Upper lobe of right lung (tissue), 1 donor: ENCODE data around the gene RPS25. TPM values are rescaled to one million over a fixed set of nuclear protein-coding genes. Genes with fewer than 3 reads are reported as not detected.

Experiments
- ATAC-seq: fragments of 200-7000 bp; cut with Tn5 transposase; one replicate; pipeline ENCODE4 v1.9.1; 2020; ENCODE audit warnings: mild to moderate bottlenecking, moderate library complexity
- DNase-seq: peaks from one replicate; pipeline ENCODE4 v3.0.0-alpha.2; 2020
- H3K27ac ChIP-seq: fragments of 200-600 bp; one replicate; pipeline ENCODE4 v1.8.0; 2022
- H3K27me3 ChIP-seq: fragments of 200-600 bp; one replicate; pipeline ENCODE4 v1.8.0; 2022; ENCODE audit warnings: mild to moderate bottlenecking
- H3K36me3 ChIP-seq: fragments of 200-600 bp; one replicate; pipeline ENCODE4 v1.8.0; 2022
- H3K4me1 ChIP-seq: fragments of 200-600 bp; one replicate; pipeline ENCODE4 v1.8.0; 2022
- H3K4me3 ChIP-seq: fragments of 200-600 bp; one replicate; pipeline ENCODE4 v1.8.0; 2022; ENCODE audit warnings: mild to moderate bottlenecking
- H3K9me3 ChIP-seq: fragments of 200-600 bp; one replicate; pipeline ENCODE4 v1.8.0; 2022
- intact Hi-C: fragments of 100-400 bp; cut with DNase I; formaldehyde crosslinking; loops from one replicate; pipeline ENCODE4 v1.11.0; 2022
- total RNA-seq: library from RNA; stranded (reverse); fragmentation: NEBNext Ultra II Directional; extraction: Animal tissue kit (Norgen Biotek cat#: 25700); gene quantifications from one replicate; pipeline ENCODE4 v1.2.1, GENCODE V29; 2021
- TF ChIP-seq, protein P1 (sequence below): fragments of 200-600 bp; IDR thresholded peaks from one replicate; pipeline ENCODE4 v1.8.0; 2022; ENCODE audit warnings: antibody characterized with exemption
- donor health status: DM: no; HTN: yes; CAD: no; lungs with severe emphysema.

RPS25 gene
- total RNA-seq, 1 donor from 2014 or later: 850 TPM

DNA sequence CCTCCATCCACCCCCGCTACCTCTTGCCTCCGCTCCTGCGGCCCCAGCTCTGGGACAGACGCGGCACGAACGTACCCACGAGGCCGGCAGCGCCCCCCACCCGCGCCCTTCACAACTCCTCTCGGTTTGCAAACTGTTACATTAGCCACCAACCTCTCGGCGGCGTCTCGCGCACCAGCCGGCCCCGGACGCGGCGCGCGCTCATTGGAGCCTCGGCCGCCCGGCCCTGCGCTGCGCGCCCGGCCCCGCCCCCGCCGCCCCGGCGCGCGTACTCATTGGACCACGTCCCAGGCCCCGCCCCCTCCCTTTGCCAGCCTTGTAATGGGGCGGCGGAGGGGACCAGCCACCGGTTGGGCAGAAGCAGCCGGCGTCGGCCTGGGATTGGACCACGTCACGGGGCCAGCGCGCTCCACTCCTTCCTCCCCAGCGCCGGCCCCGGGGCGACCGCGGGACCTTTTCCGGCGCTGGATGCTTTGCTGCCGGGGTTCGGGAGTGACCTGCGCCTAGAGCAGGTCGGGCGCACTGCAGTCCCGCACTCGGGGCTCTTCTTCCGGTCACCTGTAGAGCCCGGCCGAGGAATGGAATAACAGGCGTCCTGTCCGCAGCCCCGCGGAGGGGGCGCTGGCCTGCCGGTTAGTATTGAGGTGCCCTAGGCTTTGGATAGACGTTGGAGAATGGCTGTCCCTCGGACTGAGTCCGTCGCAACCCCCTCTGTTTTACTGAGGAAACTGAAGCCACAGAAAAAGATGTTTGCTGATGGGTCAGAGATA, 39.0 kb upstream of the RPS25 start, which contains the start of gene HYOU1:
TSS of gene HYOU1 (minus strand) at position 206 of the 770 bp plus-strand sequence. CDS start 1,045 bp downstream, outside the sequence.
- TF ChIP-seq, protein P1, sequence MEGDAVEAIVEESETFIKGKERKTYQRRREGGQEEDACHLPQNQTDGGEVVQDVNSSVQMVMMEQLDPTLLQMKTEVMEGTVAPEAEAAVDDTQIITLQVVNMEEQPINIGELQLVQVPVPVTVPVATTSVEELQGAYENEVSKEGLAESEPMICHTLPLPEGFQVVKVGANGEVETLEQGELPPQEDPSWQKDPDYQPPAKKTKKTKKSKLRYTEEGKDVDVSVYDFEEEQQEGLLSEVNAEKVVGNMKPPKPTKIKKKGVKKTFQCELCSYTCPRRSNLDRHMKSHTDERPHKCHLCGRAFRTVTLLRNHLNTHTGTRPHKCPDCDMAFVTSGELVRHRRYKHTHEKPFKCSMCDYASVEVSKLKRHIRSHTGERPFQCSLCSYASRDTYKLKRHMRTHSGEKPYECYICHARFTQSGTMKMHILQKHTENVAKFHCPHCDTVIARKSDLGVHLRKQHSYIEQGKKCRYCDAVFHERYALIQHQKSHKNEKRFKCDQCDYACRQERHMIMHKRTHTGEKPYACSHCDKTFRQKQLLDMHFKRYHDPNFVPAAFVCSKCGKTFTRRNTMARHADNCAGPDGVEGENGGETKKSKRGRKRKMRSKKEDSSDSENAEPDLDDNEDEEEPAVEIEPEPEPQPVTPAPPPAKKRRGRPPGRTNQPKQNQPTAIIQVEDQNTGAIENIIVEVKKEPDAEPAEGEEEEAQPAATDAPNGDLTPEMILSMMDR: peak; percentile 18
- H3K27ac ChIP-seq: peak within 1 kb of the TSS; percentile 86
- ATAC-seq (peak; percentile 98), DNase-seq (peak; percentile 99)
- peaks cover 18% of the 10 kb centered on the region for H3K4me1 ChIP-seq
- peaks cover 32% of the 10 kb centered on the region for H3K36me3 ChIP-seq
- no peaks in the 10 kb centered on the region for H3K27me3 ChIP-seq
- intact Hi-C loops: no loop called here
- H3K9me3 ChIP-seq: no peaks in the 10 kb centered on the region
- peak within 1 kb of the TSS; percentile 82 for H3K4me3 ChIP-seq

GRCh38 chr11:119056421-119056999, 38.4 kb upstream of the RPS25 start:
- Histone ChIP-seq H3K27me3 (no peaks in the 10 kb centered on the region), H3K9me3 (no peaks in the 10 kb centered on the region), H3K27ac (peak overlapping the region; percentile 86), H3K4me3 (peak overlapping the region; percentile 82), H3K4me1 (peaks cover 18% of the 10 kb centered on the region), H3K36me3 (peaks cover 39% of the 10 kb centered on the region)
- ATAC-seq: peak; percentile 4
- peak; percentile 75 for DNase-seq
- intact Hi-C loops: no loop called here
- TF ChIP-seq, protein P1: no peak

DNA sequence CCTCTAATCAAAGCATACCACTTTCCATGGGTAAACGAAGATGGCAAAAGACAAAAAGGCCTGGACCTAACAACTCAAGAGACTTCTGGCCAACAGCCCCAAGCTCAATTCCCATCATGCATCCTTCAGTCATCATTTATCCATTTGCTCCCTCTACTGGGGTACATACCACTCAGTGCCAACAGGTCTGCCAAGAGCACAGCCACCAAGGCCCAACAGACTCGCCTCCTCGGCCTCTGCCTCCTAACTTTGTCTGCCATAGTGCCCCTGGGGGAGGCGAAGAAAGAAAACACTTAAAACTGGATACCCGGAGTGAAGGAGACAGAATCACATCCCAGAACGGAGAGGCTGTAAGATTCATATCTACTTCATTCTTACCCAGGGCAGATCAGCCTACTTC, 37.8 kb upstream of the RPS25 start:
- no peaks in the 10 kb centered on the region for H3K9me3 ChIP-seq
- peaks cover 45% of the 10 kb centered on the region for H3K36me3 ChIP-seq
- no peak overlapping the region for H3K27ac ChIP-seq
- peak overlapping the region; percentile 82 for H3K4me3 ChIP-seq
- ATAC-seq: no peak
- intact Hi-C loops: no loop called here
- peaks cover 18% of the 10 kb centered on the region for H3K4me1 ChIP-seq
- no peaks in the 10 kb centered on the region for H3K27me3 ChIP-seq
- TF ChIP-seq, protein P1: no peak
- no peak for DNase-seq

DNA sequence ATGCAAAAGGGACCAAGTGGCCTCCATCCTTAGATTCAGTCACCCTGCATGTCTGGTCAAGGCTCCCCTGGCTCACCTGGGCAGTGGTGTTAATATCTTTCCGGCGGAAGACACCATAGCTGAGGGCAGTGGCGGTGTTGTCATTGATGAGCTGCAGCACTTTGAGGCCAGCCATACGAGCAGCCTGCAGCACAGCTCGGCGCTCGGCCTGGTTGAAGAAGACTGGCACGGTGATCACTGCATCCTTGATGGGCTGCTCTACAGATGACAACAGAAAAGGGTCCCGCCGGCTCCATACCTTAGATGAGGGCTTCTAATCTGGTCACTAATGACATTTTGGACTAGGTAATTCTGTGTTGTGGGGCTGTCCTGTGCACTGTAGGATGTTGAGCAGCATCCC, 36.3 kb upstream of the RPS25 start:
- TF ChIP-seq, protein P1: no peak
- no peak overlapping the region for H3K27ac ChIP-seq
- no peaks in the 10 kb centered on the region for H3K27me3 ChIP-seq
- ATAC-seq (no peak), DNase-seq (no peak)
- intact Hi-C loops: no loop called here
- no peak overlapping the region for H3K4me3 ChIP-seq
- peaks cover 18% of the 10 kb centered on the region for H3K4me1 ChIP-seq
- peaks cover 60% of the 10 kb centered on the region for H3K36me3 ChIP-seq
- H3K9me3 ChIP-seq: no peaks in the 10 kb centered on the region

- H3K4me1 ChIP-seq: peaks cover 12% of the 10 kb centered on the region
- DNase-seq: no peak
- H3K27ac ChIP-seq: no peak overlapping the region
- H3K4me3 ChIP-seq: no peak overlapping the region
- intact Hi-C loops: no loop called here
- TF ChIP-seq, protein P1: no peak
- H3K27me3 ChIP-seq: no peaks in the 10 kb centered on the region
- ATAC-seq: no peak
- H3K36me3 ChIP-seq: peaks cover 81% of the 10 kb centered on the region
- no peaks in the 10 kb centered on the region for H3K9me3 ChIP-seq
Measured at GRCh38 chr11:119052163-119052814, 34.1 kb upstream of the RPS25 start.
